ENCODE results near the gene SHISA8. TPM values are rescaled to one million over a fixed set of nuclear protein-coding genes. Genes with fewer than 3 reads are reported as not detected.

Gene SHISA8
- total and polyA plus RNA-seq, 10 of the 15 experiments (the other 5 are each of a cell fraction or from before 2014, with no cell fraction given) = 0.06 to 10.1 (median 0.25) TPM

DNA sequence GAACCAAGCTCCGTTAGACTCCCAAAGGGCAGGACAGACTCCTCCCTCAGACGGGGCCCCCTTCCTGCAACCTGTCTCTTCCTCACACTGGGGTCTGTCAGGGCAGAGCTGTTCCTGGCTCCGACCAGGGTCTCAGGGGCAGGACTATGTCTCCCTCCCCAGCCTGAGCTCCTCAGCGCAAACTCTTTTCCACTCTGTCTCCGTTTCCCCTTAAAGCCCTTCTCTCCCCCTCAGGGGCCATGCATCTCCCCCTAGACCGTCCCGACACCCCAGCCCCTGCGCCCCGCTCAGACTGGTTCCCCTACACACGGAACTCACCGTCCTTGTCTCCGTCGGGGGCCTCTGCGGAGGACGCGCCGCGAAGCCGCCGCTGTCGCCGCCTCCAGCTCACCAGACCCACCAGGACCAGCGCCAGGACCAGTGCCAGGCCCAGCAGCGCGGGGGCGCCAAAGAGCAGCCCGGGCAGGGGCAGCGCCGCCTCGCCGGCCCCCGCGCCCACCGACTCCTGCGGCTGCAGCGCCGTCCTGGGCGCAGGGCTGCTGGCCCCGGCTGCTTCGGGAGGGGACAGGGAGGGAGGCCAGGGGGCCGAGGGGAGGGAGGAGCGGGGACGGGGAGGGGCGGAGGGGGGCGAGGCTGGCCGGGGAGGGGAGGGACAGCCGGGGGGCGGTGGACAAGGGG, 11.0 kb upstream of the SHISA8 start:
- FAIRE-seq = no peak
- no peak for TF ChIP-seq NR2F1 (conservative IDR thresholded peaks at IDR 0.05)
- peak; percentile 18; the same call in 1 of the 2 replicates for TF ChIP-seq ZNF24 (IDR thresholded peaks at IDR 0.05)
- no peak for TF ChIP-seq NRF1 (conservative IDR thresholded peaks at IDR 0.05; ENCODE audit: low read depth, low read length)
- TF ChIP-seq, protein P1, sequence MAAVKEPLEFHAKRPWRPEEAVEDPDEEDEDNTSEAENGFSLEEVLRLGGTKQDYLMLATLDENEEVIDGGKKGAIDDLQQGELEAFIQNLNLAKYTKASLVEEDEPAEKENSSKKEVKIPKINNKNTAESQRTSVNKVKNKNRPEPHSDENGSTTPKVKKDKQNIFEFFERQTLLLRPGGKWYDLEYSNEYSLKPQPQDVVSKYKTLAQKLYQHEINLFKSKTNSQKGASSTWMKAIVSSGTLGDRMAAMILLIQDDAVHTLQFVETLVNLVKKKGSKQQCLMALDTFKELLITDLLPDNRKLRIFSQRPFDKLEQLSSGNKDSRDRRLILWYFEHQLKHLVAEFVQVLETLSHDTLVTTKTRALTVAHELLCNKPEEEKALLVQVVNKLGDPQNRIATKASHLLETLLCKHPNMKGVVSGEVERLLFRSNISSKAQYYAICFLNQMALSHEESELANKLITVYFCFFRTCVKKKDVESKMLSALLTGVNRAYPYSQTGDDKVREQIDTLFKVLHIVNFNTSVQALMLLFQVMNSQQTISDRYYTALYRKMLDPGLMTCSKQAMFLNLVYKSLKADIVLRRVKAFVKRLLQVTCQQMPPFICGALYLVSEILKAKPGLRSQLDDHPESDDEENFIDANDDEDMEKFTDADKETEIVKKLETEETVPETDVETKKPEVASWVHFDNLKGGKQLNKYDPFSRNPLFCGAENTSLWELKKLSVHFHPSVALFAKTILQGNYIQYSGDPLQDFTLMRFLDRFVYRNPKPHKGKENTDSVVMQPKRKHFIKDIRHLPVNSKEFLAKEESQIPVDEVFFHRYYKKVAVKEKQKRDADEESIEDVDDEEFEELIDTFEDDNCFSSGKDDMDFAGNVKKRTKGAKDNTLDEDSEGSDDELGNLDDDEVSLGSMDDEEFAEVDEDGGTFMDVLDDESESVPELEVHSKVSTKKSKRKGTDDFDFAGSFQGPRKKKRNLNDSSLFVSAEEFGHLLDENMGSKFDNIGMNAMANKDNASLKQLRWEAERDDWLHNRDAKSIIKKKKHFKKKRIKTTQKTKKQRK (IDR thresholded peaks at IDR 0.05; ENCODE audit: low read depth, low read length) = no peak
- TF ChIP-seq, protein P2, sequence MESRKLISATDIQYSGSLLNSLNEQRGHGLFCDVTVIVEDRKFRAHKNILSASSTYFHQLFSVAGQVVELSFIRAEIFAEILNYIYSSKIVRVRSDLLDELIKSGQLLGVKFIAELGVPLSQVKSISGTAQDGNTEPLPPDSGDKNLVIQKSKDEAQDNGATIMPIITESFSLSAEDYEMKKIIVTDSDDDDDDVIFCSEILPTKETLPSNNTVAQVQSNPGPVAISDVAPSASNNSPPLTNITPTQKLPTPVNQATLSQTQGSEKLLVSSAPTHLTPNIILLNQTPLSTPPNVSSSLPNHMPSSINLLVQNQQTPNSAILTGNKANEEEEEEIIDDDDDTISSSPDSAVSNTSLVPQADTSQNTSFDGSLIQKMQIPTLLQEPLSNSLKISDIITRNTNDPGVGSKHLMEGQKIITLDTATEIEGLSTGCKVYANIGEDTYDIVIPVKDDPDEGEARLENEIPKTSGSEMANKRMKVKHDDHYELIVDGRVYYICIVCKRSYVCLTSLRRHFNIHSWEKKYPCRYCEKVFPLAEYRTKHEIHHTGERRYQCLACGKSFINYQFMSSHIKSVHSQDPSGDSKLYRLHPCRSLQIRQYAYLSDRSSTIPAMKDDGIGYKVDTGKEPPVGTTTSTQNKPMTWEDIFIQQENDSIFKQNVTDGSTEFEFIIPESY (IDR thresholded peaks at IDR 0.05) = no peak
- TF ChIP-seq, protein P3, sequence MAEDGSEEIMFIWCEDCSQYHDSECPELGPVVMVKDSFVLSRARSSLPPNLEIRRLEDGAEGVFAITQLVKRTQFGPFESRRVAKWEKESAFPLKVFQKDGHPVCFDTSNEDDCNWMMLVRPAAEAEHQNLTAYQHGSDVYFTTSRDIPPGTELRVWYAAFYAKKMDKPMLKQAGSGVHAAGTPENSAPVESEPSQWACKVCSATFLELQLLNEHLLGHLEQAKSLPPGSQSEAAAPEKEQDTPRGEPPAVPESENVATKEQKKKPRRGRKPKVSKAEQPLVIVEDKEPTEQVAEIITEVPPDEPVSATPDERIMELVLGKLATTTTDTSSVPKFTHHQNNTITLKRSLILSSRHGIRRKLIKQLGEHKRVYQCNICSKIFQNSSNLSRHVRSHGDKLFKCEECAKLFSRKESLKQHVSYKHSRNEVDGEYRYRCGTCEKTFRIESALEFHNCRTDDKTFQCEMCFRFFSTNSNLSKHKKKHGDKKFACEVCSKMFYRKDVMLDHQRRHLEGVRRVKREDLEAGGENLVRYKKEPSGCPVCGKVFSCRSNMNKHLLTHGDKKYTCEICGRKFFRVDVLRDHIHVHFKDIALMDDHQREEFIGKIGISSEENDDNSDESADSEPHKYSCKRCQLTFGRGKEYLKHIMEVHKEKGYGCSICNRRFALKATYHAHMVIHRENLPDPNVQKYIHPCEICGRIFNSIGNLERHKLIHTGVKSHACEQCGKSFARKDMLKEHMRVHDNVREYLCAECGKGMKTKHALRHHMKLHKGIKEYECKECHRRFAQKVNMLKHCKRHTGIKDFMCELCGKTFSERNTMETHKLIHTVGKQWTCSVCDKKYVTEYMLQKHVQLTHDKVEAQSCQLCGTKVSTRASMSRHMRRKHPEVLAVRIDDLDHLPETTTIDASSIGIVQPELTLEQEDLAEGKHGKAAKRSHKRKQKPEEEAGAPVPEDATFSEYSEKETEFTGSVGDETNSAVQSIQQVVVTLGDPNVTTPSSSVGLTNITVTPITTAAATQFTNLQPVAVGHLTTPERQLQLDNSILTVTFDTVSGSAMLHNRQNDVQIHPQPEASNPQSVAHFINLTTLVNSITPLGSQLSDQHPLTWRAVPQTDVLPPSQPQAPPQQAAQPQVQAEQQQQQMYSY (CRISPR knock-in tag; IDR thresholded peaks at IDR 0.05) = no peak
- no peak for TF ChIP-seq ZNF384 (IDR thresholded peaks at IDR 0.05; ENCODE audit: borderline replicate concordance, low read depth, low read length)
- TF ChIP-seq, protein P4, sequence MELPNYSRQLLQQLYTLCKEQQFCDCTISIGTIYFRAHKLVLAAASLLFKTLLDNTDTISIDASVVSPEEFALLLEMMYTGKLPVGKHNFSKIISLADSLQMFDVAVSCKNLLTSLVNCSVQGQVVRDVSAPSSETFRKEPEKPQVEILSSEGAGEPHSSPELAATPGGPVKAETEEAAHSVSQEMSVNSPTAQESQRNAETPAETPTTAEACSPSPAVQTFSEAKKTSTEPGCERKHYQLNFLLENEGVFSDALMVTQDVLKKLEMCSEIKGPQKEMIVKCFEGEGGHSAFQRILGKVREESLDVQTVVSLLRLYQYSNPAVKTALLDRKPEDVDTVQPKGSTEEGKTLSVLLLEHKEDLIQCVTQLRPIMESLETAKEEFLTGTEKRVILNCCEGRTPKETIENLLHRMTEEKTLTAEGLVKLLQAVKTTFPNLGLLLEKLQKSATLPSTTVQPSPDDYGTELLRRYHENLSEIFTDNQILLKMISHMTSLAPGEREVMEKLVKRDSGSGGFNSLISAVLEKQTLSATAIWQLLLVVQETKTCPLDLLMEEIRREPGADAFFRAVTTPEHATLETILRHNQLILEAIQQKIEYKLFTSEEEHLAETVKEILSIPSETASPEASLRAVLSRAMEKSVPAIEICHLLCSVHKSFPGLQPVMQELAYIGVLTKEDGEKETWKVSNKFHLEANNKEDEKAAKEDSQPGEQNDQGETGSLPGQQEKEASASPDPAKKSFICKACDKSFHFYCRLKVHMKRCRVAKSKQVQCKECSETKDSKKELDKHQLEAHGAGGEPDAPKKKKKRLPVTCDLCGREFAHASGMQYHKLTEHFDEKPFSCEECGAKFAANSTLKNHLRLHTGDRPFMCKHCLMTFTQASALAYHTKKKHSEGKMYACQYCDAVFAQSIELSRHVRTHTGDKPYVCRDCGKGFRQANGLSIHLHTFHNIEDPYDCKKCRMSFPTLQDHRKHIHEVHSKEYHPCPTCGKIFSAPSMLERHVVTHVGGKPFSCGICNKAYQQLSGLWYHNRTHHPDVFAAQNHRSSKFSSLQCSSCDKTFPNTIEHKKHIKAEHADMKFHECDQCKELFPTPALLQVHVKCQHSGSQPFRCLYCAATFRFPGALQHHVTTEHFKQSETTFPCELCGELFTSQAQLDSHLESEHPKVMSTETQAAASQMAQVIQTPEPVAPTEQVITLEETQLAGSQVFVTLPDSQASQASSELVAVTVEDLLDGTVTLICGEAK (IDR thresholded peaks at IDR 0.05; ENCODE audit: borderline replicate concordance) = no peak

More for the DNA sequence above, 11.0 kb upstream of the SHISA8 start:
- in situ Hi-C loops (cut with MboI) = no loop called here
- peak; percentile 59 for ATAC-seq
- SMC1A ChIA-PET (ENCODE audit: uncharacterized antibody, unreplicated experiment) = interaction anchor here (0.5 to 15.4 kb wide), 12 partner anchors 9 to 179 kb away, joined by 3 to 321 read pairs (median 5); partner anchors contain the start of genes CENPM, SMIM45 and SREBF2
- CTCF ChIA-PET = interaction anchor here (0.6 to 11.0 kb wide), 20 partner anchors 10 to 259 kb away, joined by 3 to 234 read pairs (median 4); partner anchors contain the start of genes CCDC134, CENPM, SMIM45 and SREBF2
- Histone ChIP-seq H3K27me3 (replicated peaks in 1 of 2; ENCODE audit: control insufficient read depth in 2 of 2, insufficient read depth in 2 of 2, low read length in 1 of 2) (no peaks in the 10 kb centered on the region), H3K36me3 (ENCODE audit: control insufficient read depth in 2 of 2, insufficient read depth in 2 of 2, low read length in 1 of 2) (0 out of 4 replicates have a peak, but pooled peaks cover 0 to 9% of the 10 kb centered on the region in 2 experiments), H2AFZ (ENCODE audit: control insufficient read depth, low read depth, low read length) (no peak overlapping the region), H3K4me2 (ENCODE audit: control insufficient read depth, insufficient read depth) (peak overlapping the region; percentile 67), H4K20me1 (ENCODE audit: control insufficient read depth, insufficient read depth) (no peaks in the 10 kb centered on the region), H3K9me3 (replicated peaks; ENCODE audit: control insufficient read depth, insufficient read depth, low read length) (no peaks in the 10 kb centered on the region), H3K27ac (ENCODE audit: control insufficient read depth, insufficient read depth) (peak overlapping the region; percentile 93), H3K79me2 (ENCODE audit: control insufficient read depth, insufficient read depth, low read length) (peaks cover 41% of the 10 kb centered on the region), H3K9ac (ENCODE audit: control insufficient read depth, insufficient read depth, low read length) (peak overlapping the region; percentile 93), H3K4me3 (peak overlapping the region; percentile 97), H3K4me1 (ENCODE audit: control insufficient read depth, insufficient read depth, low read length) (peaks cover 52% of the 10 kb centered on the region)
- POLR2A ChIA-PET = interaction anchor here (0.5 to 15.3 kb wide), 12 partner anchors 8 to 259 kb away, joined by 3 to 599 read pairs (median 9); partner anchors contain the start of genes CCDC134, CENPM and SREBF2
- no peak for DNase-seq (ENCODE audit: low read depth, low spot score)
- BruUV-seq (replicated peaks) = no TSS peak
- WGBS (ENCODE audit: insufficient coverage, insufficient replicate concordance, low lambda C conversion rate, missing lambda C conversion rate) = 1% methylated on average over 31 of the region's 48 CpGs
- RAD21 ChIA-PET (ENCODE audit: unreplicated experiment) = interaction anchor here (1.0 to 11.6 kb wide), 16 partner anchors 9 to 307 kb away, joined by 3 to 408 read pairs (median 6); partner anchors contain the start of genes CENPM, MEI1, SHISA8 and SMIM45
- intact Hi-C loops (cut with micrococcal nuclease; ENCODE audit: unreplicated experiment) = loop anchor here (1.0 kb wide), 1 partner anchor 14 kb away; no protein-coding TSS in a partner anchor
